ES-I3 (cell line): ENCODE data around the gene MACF1.
"Not testable (repeated sequence)": the region's sequence is repeated elsewhere in the genome, so short reads cannot be mapped to it uniquely, and the experiment has no call there.

ENCODE experiments used
- H3K36me3 ChIP-seq: 2 replicates; pipeline ENCODE4 v1.6.1; 2013; ENCODE audit warnings: mild to moderate bottlenecking, low read length, control low read depth, moderate library complexity; ENCODE audit not compliant: insufficient read depth
- H3K4me1 ChIP-seq: 2 replicates; pipeline ENCODE4 v1.6.1; 2013; ENCODE audit warnings: mild to moderate bottlenecking, control low read depth, low read length; ENCODE audit not compliant: insufficient read depth
- H3K9ac ChIP-seq: 2 replicates; pipeline ENCODE4 v1.6.1; 2013; ENCODE audit warnings: low read depth, mild to moderate bottlenecking, low read length, moderate library complexity
- H3K9me3 ChIP-seq: 2 replicates; pipeline ENCODE4 v1.6.1; 2013; ENCODE audit warnings: mild to moderate bottlenecking, low read length, moderate library complexity; ENCODE audit not compliant: control insufficient read depth, insufficient read depth

MACF1 gene

DNA sequence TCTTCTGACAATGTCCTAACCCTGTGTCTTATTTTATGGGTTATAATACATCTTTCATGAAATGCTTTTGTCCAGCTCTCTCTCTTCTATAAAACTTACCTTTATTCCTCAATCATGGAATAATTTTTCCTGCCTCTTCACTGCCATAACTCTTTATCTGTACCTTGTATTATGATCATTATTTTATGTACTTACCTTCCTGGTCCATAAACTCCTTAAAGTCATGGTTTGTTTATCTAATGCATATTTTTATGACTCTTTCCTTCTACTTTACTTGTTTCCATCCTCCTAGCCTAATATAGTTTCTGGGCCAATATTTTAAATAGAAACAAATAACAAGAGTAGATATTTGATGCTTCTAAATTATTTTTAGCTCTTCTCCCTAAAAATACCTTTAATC, 221.1 kb downstream of the MACF1 start:
- Histone ChIP-seq H3K9me3 (no peaks in the 10 kb centered on the region), H3K9ac (no peak overlapping the region), H3K36me3 (peaks cover 33% of the 10 kb centered on the region), H3K4me1 (no peaks in the 10 kb centered on the region)

DNA sequence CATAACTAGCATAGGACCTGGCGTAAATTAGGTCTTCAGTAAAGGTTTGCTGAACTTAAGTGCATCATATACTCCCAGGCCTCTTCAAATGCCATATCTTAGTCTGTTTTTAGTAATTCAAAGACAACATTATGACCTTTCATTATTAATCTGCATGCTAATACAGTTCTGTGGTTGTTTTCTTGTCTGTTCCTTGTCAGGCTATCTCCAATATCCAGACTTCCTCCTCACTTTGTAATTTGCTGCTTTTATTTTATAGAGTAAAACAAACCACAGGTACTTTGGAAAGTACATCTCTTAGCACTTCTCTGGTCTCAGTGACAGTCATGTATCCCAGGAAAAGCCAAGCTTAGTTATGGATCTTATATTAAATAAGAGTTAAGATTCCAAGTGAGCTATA, 221.9 kb downstream of the MACF1 start:
- H3K4me1 ChIP-seq, result no peaks in the 10 kb centered on the region
- H3K9ac ChIP-seq, result no peak overlapping the region
- H3K36me3 ChIP-seq, result peaks cover 36% of the 10 kb centered on the region
- H3K9me3 ChIP-seq, result no peaks in the 10 kb centered on the region

DNA sequence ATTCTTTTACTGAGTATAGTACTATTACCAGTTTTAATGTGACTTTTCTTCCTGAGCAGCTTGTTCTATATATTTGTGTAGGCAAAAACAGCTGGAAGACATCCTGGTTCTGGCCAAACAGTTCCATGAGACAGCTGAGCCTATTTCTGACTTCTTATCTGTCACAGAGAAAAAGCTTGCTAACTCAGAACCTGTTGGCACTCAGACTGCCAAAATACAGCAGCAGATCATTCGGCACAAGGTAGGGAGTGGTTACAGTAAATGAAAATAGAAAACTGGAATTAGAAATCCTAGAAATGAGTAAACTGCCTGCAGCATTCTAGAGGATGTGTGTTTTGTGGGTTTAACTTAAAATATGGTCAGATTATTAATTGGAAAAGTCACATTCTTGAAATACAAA, 222.9 kb downstream of the MACF1 start:
- Histone ChIP-seq H3K9ac (no peak overlapping the region), H3K4me1 (no peaks in the 10 kb centered on the region), H3K36me3 (peaks cover 40% of the 10 kb centered on the region), H3K9me3 (no peaks in the 10 kb centered on the region)

DNA sequence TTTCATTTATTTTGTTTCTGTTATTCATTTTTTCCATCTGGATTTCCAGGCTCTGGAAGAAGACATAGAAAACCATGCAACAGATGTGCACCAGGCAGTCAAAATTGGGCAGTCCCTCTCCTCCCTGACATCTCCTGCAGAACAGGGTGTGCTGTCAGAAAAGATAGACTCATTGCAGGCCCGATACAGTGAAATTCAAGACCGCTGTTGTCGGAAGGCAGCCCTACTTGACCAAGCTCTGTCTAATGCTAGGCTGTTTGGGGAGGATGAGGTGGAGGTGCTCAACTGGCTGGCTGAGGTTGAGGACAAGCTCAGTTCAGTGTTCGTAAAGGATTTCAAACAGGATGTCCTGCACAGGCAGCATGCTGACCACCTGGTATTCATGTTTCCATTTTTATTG, 223.4 kb downstream of the MACF1 start:
- Histone ChIP-seq H3K36me3 (peaks cover 37% of the 10 kb centered on the region), H3K4me1 (no peaks in the 10 kb centered on the region), H3K9ac (no peak overlapping the region), H3K9me3 (no peaks in the 10 kb centered on the region)

DNA sequence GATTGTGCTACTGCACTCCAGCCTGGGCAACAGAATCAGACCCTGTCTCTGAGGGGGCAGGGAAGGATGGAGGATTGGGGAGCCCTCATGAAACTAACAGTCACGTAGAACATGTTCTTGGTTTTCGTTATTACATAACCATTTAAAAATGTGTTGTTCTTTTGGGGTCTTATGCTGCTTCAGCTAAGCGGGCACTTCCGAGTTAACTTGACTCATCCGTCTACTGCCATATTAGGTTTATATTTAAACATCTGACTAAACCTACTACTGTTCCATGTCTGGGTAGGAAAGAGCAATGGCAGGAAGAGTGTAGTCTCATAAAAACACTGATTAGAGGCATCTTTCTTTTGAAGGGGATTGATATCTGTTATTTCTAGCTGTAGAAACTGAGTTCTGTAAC, 227.4 kb downstream of the MACF1 start:
- Histone ChIP-seq H3K9me3 (no peaks in the 10 kb centered on the region), H3K4me1 (no peaks in the 10 kb centered on the region), H3K9ac (no peak overlapping the region), H3K36me3 (peaks cover 67% of the 10 kb centered on the region)

DNA sequence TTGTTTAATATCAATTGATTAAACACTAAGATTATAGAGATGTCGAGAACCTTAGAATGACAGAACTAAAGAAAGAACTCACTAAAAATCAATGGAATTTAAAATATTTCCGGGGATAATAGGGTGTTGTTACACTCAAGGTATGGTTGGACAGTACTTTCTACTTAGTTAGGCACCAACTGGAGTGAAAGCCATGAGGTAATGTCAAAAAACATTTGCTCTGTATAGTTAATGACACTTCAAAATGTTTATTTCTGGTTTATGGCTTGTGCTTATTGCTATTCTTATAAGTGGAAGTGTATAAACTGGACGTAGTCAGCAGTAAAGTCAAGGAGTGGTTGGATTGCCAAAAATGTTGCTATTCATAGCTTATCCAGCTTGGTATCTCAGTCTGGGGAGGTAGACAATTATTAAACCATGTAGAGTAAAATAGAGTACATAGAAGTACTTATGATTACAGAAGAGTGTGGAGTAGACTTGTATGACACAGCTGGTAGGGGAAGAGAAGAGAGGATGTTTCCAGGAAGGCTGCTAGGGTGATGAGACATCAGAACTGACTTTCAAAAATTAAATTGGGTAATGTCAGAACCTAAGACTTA, 230.4 kb downstream of the MACF1 start:
- Histone ChIP-seq H3K4me1 (no peaks in the 10 kb centered on the region), H3K9ac (no peak overlapping the region), H3K9me3 (no peaks in the 10 kb centered on the region), H3K36me3 (peaks cover 67% of the 10 kb centered on the region)

DNA sequence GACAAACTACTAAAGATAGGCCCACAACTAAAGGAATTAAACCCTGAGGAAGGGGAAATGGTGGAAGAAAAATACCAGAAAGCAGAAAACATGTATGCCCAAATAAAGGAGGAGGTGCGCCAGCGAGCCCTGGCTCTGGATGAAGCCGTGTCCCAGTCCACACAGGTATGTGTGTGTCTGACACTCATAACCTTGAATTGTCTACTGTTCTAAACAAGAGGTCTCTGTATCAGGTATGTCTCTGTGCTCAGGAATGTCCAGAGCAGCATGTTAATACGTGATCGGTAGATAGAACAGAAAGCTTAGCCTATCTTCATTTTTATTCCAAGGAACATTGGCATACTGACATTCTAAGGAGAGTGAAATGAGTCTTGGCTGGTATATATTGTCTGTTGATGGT, 231.1 kb downstream of the MACF1 start:
- Histone ChIP-seq H3K4me1 (no peaks in the 10 kb centered on the region), H3K9ac (no peak overlapping the region), H3K36me3 (peaks cover 67% of the 10 kb centered on the region), H3K9me3 (no peaks in the 10 kb centered on the region)

DNA sequence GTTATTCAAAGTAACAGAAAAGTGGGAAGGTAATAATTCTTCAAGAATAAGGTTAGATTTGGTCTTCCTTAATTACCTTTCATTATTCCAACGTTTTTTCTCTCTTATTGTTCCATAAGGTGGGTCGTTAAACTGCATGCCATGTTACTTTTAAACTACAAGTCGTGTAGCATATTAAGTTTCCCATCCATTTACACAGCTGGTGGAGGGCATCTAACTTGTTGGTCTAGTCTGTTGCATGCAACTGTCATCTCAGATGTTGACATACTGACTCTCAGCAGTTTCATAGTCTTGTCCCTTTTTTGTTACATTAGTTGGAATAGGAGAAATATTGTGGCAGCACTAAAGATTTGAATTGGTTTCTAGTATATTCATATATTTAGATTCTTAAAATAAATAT, 232.3 kb downstream of the MACF1 start:
- Histone ChIP-seq H3K9ac (no peak overlapping the region), H3K36me3 (peaks cover 72% of the 10 kb centered on the region), H3K9me3 (no peaks in the 10 kb centered on the region), H3K4me1 (no peaks in the 10 kb centered on the region)

DNA sequence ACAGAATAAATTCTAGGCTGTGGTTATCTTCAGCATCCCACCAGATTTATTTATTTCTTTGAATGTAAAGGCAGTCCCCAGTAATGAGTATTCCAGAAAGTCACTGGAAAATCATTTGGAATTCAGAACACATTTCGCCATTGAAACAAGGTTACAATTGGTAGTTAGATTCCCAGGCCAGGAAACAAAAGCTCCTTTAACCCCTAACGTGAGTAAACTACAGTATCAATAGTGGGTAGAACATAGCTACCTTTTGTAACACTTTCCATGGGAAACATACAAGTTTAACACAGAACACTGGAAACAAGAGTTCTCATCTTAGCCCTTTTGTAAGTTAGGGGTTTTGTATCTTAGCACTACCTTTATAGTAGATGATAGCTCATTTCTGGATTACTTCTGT, 233.5 kb downstream of the MACF1 start:
- peaks cover 79% of the 10 kb centered on the region for H3K36me3 ChIP-seq
- no peaks in the 10 kb centered on the region for H3K4me1 ChIP-seq
- no peaks in the 10 kb centered on the region for H3K9me3 ChIP-seq
- no peak overlapping the region for H3K9ac ChIP-seq

DNA sequence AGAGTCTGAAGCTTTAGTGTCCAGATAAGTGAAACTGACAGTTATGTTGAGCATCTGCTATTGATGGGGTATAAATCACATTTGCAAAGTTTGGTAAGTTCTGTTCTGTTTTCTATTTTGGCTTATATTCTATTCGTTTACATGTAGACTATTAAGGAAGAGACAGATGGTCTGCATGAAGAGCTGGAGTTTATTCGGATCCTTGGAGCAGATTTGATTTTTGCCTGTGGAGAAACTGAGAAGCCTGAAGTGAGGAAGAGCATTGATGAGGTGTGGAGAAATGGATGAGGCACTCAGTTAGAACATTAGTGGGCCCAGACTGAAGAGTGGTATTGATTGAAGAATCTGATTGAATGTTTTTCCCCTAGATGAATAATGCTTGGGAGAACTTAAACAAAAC, 236.4 kb downstream of the MACF1 start:
- H3K4me1 ChIP-seq, result no peaks in the 10 kb centered on the region
- H3K36me3 ChIP-seq, result peaks cover 76% of the 10 kb centered on the region
- no peak overlapping the region for H3K9ac ChIP-seq
- no peaks in the 10 kb centered on the region for H3K9me3 ChIP-seq

DNA sequence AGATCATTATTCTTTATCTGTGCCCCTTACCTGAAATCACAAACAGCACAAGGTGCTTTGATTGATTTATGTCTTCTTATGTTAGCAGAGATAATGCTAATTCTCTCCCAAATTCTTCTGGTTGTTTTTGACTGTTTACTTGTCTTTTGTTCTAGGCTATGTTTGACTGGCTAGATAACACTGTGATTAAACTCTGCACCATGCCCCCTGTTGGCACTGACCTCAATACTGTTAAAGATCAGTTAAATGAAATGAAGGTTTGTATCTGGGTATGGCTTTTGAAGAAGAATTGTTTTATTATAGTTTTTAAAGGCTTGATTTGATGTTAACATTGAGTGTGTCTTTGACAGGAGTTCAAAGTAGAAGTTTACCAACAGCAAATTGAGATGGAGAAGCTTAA, 237.3 kb downstream of the MACF1 start:
- Histone ChIP-seq H3K4me1 (no peaks in the 10 kb centered on the region), H3K9ac (no peak overlapping the region), H3K9me3 (no peaks in the 10 kb centered on the region), H3K36me3 (peaks cover 72% of the 10 kb centered on the region)

DNA sequence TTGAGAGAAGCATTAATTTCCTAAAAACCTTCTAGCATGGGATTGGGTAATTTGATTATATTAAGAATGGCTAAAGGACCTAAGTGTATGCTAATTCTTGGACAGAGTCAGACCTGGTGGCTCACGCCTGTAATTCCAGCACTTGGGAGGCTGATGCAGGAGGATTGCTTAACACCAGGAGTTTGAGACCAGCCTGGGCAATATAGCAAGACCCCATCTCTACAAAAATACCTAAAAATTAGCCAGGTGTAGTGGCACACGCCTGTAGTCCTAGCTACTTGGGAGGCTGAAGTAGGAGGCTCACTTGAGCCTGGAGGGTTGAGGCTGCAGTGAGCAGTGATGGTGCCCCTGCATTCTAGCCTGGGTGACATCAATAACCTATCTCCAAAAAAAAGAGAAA, 241.1 kb downstream of the MACF1 start:
- Histone ChIP-seq H3K4me1 (no peaks in the 10 kb centered on the region), H3K36me3 (peaks cover 72% of the 10 kb centered on the region)

DNA sequence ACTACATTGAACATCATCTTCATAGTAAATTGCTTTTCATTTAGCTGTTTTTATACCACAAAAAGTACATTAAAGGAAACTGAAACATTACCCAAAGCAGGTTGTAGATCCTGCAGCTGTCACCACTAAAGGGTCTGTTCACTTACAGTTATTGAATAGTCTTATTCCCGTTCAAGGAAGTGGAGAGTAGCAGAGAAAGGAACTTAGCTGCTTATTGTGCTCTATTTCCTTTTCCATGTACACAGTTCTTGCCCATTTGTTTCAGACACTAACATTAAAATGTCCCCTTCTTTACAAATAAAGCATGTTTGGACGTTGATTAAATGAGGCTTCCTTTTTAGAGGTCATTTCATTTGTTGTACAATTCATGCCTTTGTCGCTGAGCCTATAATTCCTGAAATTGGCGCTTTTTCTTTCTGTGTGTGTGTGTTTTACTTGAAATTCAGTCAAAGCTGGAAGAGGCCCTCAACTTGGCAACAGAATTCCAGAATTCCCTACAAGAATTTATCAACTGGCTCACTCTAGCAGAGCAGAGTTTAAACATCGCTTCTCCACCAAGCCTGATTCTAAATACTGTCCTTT, 242.6 kb downstream of the MACF1 start:
- H3K4me1 ChIP-seq, result no peaks in the 10 kb centered on the region
- no peak overlapping the region for H3K9ac ChIP-seq
- H3K9me3 ChIP-seq, result no peaks in the 10 kb centered on the region
- peaks cover 70% of the 10 kb centered on the region for H3K36me3 ChIP-seq

More for the DNA sequence above, 241.1 kb downstream of the MACF1 start:
- Histone ChIP-seq H3K9me3 (no peaks in the 10 kb centered on the region), H3K9ac (no peak overlapping the region)

DNA sequence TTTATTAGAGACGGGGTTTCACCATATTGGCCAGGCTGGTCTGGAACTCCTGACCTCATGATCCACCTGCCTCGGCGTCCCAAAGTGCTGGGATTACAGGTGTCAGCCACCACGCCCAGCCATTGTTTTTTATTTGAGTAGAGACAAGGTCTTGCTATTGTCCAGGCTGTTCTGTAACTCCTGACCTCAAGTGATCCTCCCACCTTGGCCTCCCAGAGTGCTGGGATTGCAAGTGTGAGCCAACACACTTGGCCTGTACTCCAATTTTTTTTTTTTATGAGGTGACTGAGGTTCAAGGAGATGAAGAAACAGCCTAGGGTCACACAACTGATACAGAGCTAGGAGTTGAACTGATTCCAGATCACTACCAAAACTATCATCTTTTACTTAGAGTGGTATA, 245.5 kb downstream of the MACF1 start:
- H3K4me1 ChIP-seq, H3K9me3 ChIP-seq, H3K9ac ChIP-seq: not testable (repeated sequence)
- H3K36me3 ChIP-seq, result peaks cover 73% of the 10 kb centered on the region

DNA sequence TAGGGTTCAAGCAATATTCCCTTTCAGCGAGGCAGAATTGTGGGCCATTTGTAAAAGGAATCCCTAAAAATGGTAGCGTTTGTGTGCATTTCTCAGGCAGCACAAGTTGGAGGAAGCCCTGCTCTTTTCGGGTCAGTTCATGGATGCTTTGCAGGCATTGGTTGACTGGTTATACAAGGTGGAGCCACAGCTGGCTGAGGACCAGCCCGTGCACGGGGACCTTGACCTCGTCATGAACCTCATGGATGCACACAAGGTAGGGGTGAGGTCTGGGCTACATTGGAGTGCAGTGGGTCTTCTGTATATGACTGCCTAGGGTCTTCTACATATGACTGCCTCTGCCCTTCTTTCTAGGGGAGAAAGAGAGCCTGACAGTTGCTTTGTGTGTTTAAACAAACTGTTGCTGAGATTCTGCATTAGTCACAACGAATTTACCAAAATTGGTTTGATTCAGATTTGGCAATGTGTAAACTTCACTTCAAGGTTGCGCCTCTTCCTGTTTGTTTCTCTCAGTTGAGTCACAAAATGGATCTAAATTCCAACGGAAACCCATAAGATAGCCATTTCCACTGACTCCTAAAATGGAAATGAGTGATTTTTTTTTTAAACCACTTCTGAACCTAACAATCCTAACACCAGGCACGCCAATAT, 246.6 kb downstream of the MACF1 start:
- Histone ChIP-seq H3K9me3 (no peaks in the 10 kb centered on the region), H3K4me1 (no peaks in the 10 kb centered on the region), H3K9ac (no peak overlapping the region), H3K36me3 (peaks cover 72% of the 10 kb centered on the region)
